GM12878 (cell line): ENCODE results near the gene GTPBP4.
"Not testable (repeated sequence)": the region's sequence is repeated elsewhere in the genome, so short reads cannot be mapped to it uniquely, and the experiment has no call there.

Source experiments
- ELK1 ChIP-seq: IDR thresholded peaks from 2 replicates; pipeline ENCODE4 v1.6.1; 2012; ENCODE audit warnings: low read depth, low read length, improper control_type of control experiment
- KDM1A ChIP-seq: fragments of 200-600 bp; sonication (generic); IDR thresholded peaks from 2 replicates; pipeline ENCODE4 v1.6.1; 2016; ENCODE audit warnings: borderline replicate concordance
- PAX5 ChIP-seq: IDR thresholded peaks from 2 replicates; pipeline ENCODE4 v1.6.1; 2011; ENCODE audit warnings: low read depth, low read length, borderline replicate concordance
- POLR2AphosphoS5 ChIP-seq: IDR thresholded peaks from 2 replicates; pipeline ENCODE4 v1.6.1; 2011; ENCODE audit warnings: mild to moderate bottlenecking, low read length, inconsistent platforms
- RBBP5 ChIP-seq: fragments of 200-600 bp; sonication (generic); conservative IDR thresholded peaks from 2 replicates; pipeline ENCODE4 v1.6.1; 2016
- RFX5 ChIP-seq: IDR thresholded peaks from 2 replicates; pipeline ENCODE4 v1.6.1; 2011; ENCODE audit warnings: low read depth, low read length, improper control_type of control experiment
- YY1 ChIP-seq: IDR thresholded peaks from 2 replicates; pipeline ENCODE4 v1.6.1; 2011; ENCODE audit warnings: low read depth, mild to moderate bottlenecking, low read length
- ZNF207 ChIP-seq: fragments of 450-650 bp; IDR thresholded peaks from 2 replicates; pipeline ENCODE4 v1.6.1; 2014; ENCODE audit warnings: antibody characterized with exemption, mild to moderate bottlenecking, borderline replicate concordance
- TF ChIP-seq, protein P1 (sequence below), 3 experiments: IDR thresholded peaks in 2 of 3; conservative IDR thresholded peaks in 1 of 3; 2 replicates each; pipeline ENCODE4 v1.5.1; 2011; ENCODE audit warnings: low read depth in 3 of 3, low read length in 3 of 3, mild to moderate bottlenecking in 3 of 3, control low read depth in 2 of 3, moderate library complexity in 2 of 3, inconsistent platforms in 1 of 3, mixed read lengths in 1 of 3; ENCODE audit not compliant: control insufficient read depth in 2 of 3, insufficient read depth in 1 of 3; ENCODE audit errors: extremely low read depth in 1 of 3
- TF ChIP-seq, protein P2 (sequence below): IDR thresholded peaks from 2 replicates; pipeline ENCODE4 v1.6.1; 2012; ENCODE audit warnings: low read length, inconsistent platforms

GRCh38 chr10:1038769-1039168 lies 50.5 kb downstream of the GTPBP4 start:
- TF ChIP-seq, protein P1, sequence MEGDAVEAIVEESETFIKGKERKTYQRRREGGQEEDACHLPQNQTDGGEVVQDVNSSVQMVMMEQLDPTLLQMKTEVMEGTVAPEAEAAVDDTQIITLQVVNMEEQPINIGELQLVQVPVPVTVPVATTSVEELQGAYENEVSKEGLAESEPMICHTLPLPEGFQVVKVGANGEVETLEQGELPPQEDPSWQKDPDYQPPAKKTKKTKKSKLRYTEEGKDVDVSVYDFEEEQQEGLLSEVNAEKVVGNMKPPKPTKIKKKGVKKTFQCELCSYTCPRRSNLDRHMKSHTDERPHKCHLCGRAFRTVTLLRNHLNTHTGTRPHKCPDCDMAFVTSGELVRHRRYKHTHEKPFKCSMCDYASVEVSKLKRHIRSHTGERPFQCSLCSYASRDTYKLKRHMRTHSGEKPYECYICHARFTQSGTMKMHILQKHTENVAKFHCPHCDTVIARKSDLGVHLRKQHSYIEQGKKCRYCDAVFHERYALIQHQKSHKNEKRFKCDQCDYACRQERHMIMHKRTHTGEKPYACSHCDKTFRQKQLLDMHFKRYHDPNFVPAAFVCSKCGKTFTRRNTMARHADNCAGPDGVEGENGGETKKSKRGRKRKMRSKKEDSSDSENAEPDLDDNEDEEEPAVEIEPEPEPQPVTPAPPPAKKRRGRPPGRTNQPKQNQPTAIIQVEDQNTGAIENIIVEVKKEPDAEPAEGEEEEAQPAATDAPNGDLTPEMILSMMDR (IDR thresholded peaks at IDR 0.05 in 2 of 3, conservative IDR thresholded peaks at IDR 0.05 in 1 of 3; ENCODE audit: control insufficient read depth in 2 of 3, extremely low read depth in 1 of 3, insufficient read depth in 1 of 3, low read depth in 3 of 3, low read length in 3 of 3): not testable (repeated sequence)
- TF ChIP-seq ELK1, ZNF207, RFX5, PAX5, YY1, RBBP5, KDM1A: not testable (repeated sequence)
- peak; percentile 66; the same call in 1 of the 2 replicates for TF ChIP-seq POLR2AphosphoS5
- TF ChIP-seq, protein P2, sequence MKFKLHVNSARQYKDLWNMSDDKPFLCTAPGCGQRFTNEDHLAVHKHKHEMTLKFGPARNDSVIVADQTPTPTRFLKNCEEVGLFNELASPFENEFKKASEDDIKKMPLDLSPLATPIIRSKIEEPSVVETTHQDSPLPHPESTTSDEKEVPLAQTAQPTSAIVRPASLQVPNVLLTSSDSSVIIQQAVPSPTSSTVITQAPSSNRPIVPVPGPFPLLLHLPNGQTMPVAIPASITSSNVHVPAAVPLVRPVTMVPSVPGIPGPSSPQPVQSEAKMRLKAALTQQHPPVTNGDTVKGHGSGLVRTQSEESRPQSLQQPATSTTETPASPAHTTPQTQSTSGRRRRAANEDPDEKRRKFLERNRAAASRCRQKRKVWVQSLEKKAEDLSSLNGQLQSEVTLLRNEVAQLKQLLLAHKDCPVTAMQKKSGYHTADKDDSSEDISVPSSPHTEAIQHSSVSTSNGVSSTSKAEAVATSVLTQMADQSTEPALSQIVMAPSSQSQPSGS: peak; percentile 47; the same call in 1 of the 2 replicates
